Measurements from ENCODE around the gene TNF.

DNA sequence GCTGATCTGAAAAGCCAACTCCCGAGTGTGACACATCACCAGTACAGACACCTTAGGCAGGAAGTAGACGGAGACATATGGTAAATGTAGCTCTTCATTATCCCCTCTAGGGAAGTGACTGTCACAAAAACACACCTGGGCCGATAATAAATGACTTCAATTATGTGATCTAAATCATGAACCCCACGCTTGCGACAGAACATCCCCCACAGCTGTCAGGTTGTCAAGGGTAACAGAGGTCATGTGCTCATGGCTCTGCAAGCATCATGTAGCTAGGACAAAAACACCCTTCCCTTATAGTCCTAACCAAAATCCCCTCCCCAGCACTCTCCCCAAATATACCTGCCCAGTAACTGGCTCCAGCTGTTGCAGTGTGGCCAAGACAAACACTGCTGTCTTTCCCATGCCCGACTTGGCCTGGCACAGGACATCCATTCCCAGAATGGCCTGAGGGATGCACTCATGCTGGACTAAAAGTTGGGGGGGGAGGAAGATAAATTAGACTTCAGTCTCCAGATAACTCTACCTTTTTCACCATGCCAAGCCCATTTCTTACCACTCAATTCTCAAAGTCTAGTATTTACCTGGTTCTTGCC, 36.5 kb upstream of the TNF start:
- TF ChIP-seq, protein P1, sequence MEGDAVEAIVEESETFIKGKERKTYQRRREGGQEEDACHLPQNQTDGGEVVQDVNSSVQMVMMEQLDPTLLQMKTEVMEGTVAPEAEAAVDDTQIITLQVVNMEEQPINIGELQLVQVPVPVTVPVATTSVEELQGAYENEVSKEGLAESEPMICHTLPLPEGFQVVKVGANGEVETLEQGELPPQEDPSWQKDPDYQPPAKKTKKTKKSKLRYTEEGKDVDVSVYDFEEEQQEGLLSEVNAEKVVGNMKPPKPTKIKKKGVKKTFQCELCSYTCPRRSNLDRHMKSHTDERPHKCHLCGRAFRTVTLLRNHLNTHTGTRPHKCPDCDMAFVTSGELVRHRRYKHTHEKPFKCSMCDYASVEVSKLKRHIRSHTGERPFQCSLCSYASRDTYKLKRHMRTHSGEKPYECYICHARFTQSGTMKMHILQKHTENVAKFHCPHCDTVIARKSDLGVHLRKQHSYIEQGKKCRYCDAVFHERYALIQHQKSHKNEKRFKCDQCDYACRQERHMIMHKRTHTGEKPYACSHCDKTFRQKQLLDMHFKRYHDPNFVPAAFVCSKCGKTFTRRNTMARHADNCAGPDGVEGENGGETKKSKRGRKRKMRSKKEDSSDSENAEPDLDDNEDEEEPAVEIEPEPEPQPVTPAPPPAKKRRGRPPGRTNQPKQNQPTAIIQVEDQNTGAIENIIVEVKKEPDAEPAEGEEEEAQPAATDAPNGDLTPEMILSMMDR (conservative IDR thresholded peaks at IDR 0.05 in 1 of 2, IDR thresholded peaks at IDR 0.05 in 1 of 2; ENCODE audit: low read depth in 1 of 2, low read length in 2 of 2) = no peak
- no peak for TF ChIP-seq EZH2 (IDR thresholded peaks at IDR 0.05; ENCODE audit: low read length, missing control alignments)

All from fibroblast of lung (primary cell).